GM13976 (cell line): Measurements from ENCODE around the gene KDM3B.

Experiments used
- DNase-seq: peaks from one replicate; pipeline ENCODE4 v3.0.0; 2012; ENCODE audit warnings: low spot score
- in situ Hi-C: fragments of 300-500 bp; cut with MboI; formaldehyde crosslinking; loops from one replicate; pipeline ENCODE4 v1.12.0; 2022; ENCODE audit warnings: low sequenced_read_pairs, mixed read lengths, inconsistent platforms; ENCODE audit not compliant: unreplicated experiment
- TF ChIP-seq, protein P1 (sequence below): IDR thresholded peaks from 2 replicates; pipeline ENCODE4 v1.5.1; 2012; ENCODE audit warnings: borderline replicate concordance, mild to moderate bottlenecking; ENCODE audit not compliant: insufficient read depth; ENCODE audit errors: extremely low read depth, missing control alignments, control extremely low read depth

The KDM3B gene

DNA sequence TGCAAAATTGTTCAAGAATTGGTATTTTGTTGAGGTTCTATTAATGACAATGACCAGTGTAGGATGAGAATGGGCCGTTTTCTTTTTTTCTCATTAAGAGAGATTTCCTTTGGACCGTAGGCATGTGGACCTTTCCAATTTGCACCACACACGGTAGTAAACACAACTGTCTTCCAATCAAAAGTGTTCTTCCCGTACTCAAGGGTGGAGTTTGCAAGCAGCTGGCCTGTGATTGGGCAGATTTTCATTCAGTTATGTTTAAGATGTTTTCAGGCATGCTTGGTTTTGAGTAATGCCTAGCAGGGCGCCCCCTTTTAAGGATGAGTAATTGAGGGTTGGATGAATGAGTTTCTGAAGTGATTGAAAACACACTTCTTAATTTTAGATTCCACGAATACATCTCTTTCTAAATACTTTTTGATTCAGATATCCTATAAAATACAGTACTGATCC lies 2.5 kb downstream of the KDM3B start:
- DNase-seq = peak; percentile 75
- TF ChIP-seq, protein P1, sequence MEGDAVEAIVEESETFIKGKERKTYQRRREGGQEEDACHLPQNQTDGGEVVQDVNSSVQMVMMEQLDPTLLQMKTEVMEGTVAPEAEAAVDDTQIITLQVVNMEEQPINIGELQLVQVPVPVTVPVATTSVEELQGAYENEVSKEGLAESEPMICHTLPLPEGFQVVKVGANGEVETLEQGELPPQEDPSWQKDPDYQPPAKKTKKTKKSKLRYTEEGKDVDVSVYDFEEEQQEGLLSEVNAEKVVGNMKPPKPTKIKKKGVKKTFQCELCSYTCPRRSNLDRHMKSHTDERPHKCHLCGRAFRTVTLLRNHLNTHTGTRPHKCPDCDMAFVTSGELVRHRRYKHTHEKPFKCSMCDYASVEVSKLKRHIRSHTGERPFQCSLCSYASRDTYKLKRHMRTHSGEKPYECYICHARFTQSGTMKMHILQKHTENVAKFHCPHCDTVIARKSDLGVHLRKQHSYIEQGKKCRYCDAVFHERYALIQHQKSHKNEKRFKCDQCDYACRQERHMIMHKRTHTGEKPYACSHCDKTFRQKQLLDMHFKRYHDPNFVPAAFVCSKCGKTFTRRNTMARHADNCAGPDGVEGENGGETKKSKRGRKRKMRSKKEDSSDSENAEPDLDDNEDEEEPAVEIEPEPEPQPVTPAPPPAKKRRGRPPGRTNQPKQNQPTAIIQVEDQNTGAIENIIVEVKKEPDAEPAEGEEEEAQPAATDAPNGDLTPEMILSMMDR = peak; percentile 4
- in situ Hi-C loops = no loop called here

DNA sequence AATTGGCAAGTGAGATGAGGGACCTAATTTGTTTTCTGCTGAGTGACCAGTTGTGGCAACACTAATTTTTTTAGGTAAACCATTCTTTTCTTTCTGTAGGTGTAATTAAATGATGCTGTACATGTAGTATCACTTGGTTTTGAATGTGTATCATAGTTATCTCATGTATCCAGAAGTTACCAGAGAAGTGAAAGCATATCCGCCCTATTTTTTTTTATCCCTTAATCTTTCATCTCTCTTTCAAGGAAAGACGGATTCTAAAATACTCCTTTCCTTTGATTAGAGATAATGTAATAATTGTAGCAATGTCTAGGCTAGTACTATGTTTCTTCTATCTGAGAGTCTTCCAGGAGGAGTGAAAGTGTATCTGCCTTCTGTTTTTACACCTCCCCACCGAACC lies 7.1 kb downstream of the KDM3B start:
- DNase-seq = no peak
- in situ Hi-C loops = no loop called here
- TF ChIP-seq, protein P1 = no peak

DNA sequence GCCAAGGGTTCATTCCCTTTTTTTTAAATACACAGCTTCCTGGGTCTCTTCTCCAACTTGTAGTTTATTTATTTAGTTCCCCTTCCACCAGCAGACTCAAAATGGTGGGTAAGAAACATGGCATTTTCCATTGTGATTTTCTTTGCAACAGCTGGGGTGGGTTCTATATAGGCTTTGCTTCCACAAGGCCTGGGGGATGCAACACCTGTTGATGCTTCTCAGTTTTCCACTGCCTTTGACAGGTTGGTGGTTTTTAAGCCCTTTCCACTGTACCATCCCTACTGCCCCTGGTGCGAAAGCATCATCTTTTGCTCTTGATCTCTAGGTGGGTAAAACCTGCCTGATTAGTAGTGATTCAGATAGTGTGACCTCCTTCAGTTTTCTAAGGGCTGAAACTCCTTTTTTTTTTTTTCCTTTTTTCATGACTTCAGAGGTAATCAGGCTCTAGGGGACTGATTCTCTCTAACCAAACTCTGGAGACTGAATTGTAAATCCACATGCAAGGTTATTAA lies 8.5 kb downstream of the KDM3B start:
- TF ChIP-seq, protein P1 = no peak
- in situ Hi-C loops = no loop called here

DNA sequence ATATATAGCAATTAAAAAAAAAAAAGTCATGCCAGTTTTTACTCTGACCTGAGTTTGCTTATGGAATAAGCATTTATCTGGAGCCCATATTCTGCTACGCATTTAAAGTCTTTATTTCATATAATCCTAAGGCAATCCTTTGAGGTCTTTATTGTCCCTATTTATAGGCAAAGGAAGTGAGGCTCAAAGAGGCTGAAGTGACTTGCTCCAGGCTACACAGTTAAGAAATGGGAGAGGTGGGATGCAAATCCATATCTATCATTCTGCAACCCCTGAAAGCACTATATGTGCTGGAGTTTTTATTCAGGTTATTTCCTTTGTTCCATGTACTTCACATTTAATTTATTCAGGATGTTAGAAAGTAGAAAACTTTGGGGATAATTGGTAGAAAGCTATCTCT lies 12.1 kb downstream of the KDM3B start:
- TF ChIP-seq, protein P1 = no peak
- no peak for DNase-seq
- in situ Hi-C loops = no loop called here

More for the DNA sequence above, 8.5 kb downstream of the KDM3B start:
- DNase-seq = no peak

DNA sequence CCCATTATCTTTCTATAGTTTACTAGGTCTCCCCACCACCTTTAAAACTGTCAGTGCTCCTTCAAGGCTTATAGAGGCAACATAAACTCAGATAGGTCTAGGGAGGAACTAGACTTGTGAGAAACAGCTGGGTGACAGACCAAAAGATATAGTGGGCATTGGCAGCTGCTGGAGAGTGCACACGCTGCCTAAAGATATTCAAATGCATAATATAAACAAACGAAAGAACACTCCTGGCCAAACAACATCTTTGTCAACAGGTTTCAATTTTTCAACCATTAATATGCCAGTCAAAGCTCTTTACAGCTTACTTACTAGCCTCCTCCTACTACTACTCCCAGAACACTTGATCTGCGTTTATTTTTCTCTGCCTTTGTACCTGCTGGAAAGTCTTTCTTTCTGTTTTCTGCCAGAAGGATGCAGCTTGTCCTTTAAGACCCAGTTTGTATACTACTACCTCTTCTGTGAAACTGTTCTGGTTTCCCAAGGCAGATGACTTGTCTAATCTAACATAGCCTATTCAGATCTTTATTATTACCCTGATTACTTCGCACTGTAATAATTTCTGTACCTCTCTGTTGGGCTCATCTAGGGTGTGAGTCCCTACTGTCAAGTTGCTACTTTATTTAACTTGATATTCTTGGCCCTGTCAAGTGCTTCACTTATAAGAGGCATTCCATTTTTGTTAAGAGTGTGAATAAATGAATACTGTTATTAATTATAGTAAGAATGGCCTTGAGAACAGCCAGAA lies 14.3 kb downstream of the KDM3B start:
- in situ Hi-C loops = no loop called here
- TF ChIP-seq, protein P1 = no peak

DNA sequence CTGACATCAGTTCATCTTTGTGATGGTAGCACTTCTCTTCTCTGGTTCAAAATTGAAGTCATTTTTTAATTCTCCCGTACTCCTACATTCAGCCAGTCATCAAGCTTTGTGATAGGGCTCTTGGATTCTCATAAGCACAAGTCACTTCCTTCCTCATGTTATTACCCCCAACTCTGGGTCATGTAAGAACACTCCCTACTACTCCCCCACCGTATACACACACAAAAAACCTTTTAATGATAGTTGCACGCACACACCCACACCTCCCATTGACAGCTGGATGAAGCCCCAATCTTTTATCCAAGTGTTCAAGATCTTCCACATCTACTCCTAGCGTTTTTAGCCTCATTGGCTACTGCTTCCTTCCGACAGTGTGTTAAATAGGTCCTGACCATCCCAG lies 16.8 kb downstream of the KDM3B start:
- DNase-seq = no peak
- in situ Hi-C loops = no loop called here
- TF ChIP-seq, protein P1 = no peak

More for the DNA sequence above, 14.3 kb downstream of the KDM3B start:
- no peak for DNase-seq

DNA sequence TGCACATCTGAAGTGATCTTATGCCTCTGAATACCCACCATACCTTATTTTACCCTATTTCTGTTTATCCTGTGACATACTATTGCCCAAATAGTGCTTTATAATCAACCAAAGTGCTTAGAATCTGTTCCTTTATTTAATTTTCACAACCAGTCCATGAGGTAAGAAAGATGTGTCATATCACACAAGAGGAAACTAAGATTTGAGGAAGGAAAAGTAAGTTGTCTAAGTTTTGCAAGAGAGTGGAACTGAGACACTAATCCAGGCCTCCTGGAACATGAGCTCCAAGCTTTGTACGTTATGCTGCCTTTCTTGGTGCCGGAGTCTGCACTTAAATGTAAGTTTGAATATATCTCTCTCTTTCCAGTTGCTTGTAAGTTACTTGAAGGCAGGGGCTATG lies 17.2 kb downstream of the KDM3B start:
- TF ChIP-seq, protein P1 = no peak
- in situ Hi-C loops = no loop called here
- no peak for DNase-seq
